HEK293 (cell line): Measurements from ENCODE around the gene ATP5PO.

Experiments
- CTCF ChIP-seq: fragments of 450-650 bp; formaldehyde crosslinking; IDR thresholded peaks from 2 replicates; pipeline ENCODE4 v1.5.1; 2016; ENCODE audit warnings: missing biosample characterization, missing genetic modification characterization
- KLF10 ChIP-seq: fragments of 450-650 bp; IDR thresholded peaks from 2 replicates; pipeline ENCODE4 v1.5.1; 2018; ENCODE audit warnings: missing biosample characterization, mild to moderate bottlenecking, missing genetic modification characterization
- TCF7L2 ChIP-seq: IDR thresholded peaks from 2 replicates; pipeline ENCODE4 v1.6.1; 2011; ENCODE audit warnings: low read depth, mild to moderate bottlenecking, inconsistent platforms, low read length, moderate library complexity, borderline replicate concordance
- ZBTB21 ChIP-seq: fragments of 450-650 bp; formaldehyde crosslinking; IDR thresholded peaks from 2 replicates; pipeline ENCODE4 v1.5.1; 2017; ENCODE audit warnings: missing biosample characterization, missing genetic modification characterization
- ZNF138 ChIP-seq: fragments of 450-650 bp; formaldehyde crosslinking; IDR thresholded peaks from 2 replicates; pipeline ENCODE4 v1.5.1; 2016; ENCODE audit warnings: missing biosample characterization, missing genetic modification characterization, borderline replicate concordance
- ZNF223 ChIP-seq: fragments of 450-650 bp; formaldehyde crosslinking; IDR thresholded peaks from 2 replicates; pipeline ENCODE4 v1.5.1; 2016; ENCODE audit warnings: missing biosample characterization, missing genetic modification characterization
- ZNF626 ChIP-seq: fragments of 450-650 bp; sonication (Bioruptor Pico); formaldehyde crosslinking; IDR thresholded peaks from 2 replicates; pipeline ENCODE4 v1.5.1; 2018; ENCODE audit warnings: missing biosample characterization, missing genetic modification characterization, inconsistent platforms
- ZNF76 ChIP-seq: fragments of 450-650 bp; formaldehyde crosslinking; IDR thresholded peaks from 2 replicates; pipeline ENCODE4; 2016; ENCODE audit warnings: low read depth, missing biosample characterization, missing genetic modification characterization, borderline replicate concordance

GRCh38 chr21:33959680-33960079 lies 44.1 kb upstream of the ATP5PO start:
- TF ChIP-seq KLF10 (no peak), ZBTB21 (no peak), ZNF138 (tag by site-specific recombination) (no peak), CTCF (tag by site-specific recombination) (no peak), ZNF626 (tag by site-specific recombination) (no peak), ZNF223 (tag by site-specific recombination) (no peak), TCF7L2 (no peak), ZNF76 (tag by site-specific recombination) (no peak)
